ENCODE results near the gene ATP7A. TPM values are rescaled to one million over a fixed set of nuclear protein-coding genes. Genes with fewer than 3 reads are reported as not detected.
A peak's percentile ranks its signal among the peaks of the same experiment; 100 is the strongest.
"Not testable (repeated sequence)": the region's sequence is repeated elsewhere in the genome, so short reads cannot be mapped to it uniquely, and the experiment has no call there.

Gene ATP7A
- total and polyA plus RNA-seq, 9 of the 15 experiments (the other 6 are each of a cell fraction or from before 2014, with no cell fraction given) = 7.8 to 22.7 (median 11.6) TPM

GRCh38 chrX:78075787-78076389 lies 165.4 kb downstream of the ATP7A start:
- Histone ChIP-seq H3K27ac (ENCODE audit: extremely low read depth, low read depth, low read length) (no peak overlapping the region), H3K4me2 (ENCODE audit: insufficient read depth, low read length) (no peak overlapping the region), H3K36me3 (ENCODE audit: control insufficient read depth, insufficient read depth, low read length) (no peaks in the 10 kb centered on the region), H3K4me1 (replicated peaks in 1 of 2; ENCODE audit: control insufficient read depth in 2 of 2, insufficient read depth in 2 of 2, low read length in 2 of 2) (no peaks in the 10 kb centered on the region), H4K20me1 (replicated peaks; ENCODE audit: control insufficient read depth, insufficient read depth, low read length) (no peaks in the 10 kb centered on the region), H3K4me3 (no peak overlapping the region), H2AFZ (ENCODE audit: low read depth, low read length) (no peak overlapping the region), H3K9ac (ENCODE audit: insufficient read depth in 1 of 2, low read depth in 2 of 2, low read length in 2 of 2) (no peak overlapping the region), H3K79me2 (ENCODE audit: control insufficient read depth, insufficient read depth, low read length) (no peaks in the 10 kb centered on the region), H3K27me3 (ENCODE audit: control insufficient read depth in 2 of 2, insufficient read depth in 2 of 2, low read length in 2 of 2) (no peaks in the 10 kb centered on the region), H3K9me1 (ENCODE audit: control insufficient read depth, insufficient read depth, low read length) (no peaks in the 10 kb centered on the region), H3K9me3 (replicated peaks; ENCODE audit: control insufficient read depth, insufficient read depth, low read depth, low read length) (no peaks in the 10 kb centered on the region)
- ChIA-PET POLR2A (no interaction called here), CTCF (ENCODE audit: low intra/inter-chr PET ratio) (no interaction called here)
- no peak for FAIRE-seq
- in situ Hi-C loops (cut with MboI) = no loop called here
- no peak for DNase-seq (ENCODE audit: extremely low read depth in 1 of 4, low spot score in 3 of 4)
- ATAC-seq = no peak
- 25% methylated on average over 2 of the region's 5 CpGs for WGBS (ENCODE audit: insufficient coverage, low coverage, missing lambda C conversion rate)
- no TSS peak for BruUV-seq (replicated peaks)
- TF ChIP-seq CBX3 (IDR thresholded peaks at IDR 0.05; ENCODE audit: borderline replicate concordance in 1 of 2, low read length in 2 of 2) = 0 out of 3 replicates have a peak, but pooled peaks of 1 of the 2 experiments have one; percentile 19
- peak in 1 of 2 experiments; percentile 37; a peak in 1 of 4 replicates for TF ChIP-seq TRIM24 (IDR thresholded peaks at IDR 0.05)
- TF ChIP-seq, protein P1, sequence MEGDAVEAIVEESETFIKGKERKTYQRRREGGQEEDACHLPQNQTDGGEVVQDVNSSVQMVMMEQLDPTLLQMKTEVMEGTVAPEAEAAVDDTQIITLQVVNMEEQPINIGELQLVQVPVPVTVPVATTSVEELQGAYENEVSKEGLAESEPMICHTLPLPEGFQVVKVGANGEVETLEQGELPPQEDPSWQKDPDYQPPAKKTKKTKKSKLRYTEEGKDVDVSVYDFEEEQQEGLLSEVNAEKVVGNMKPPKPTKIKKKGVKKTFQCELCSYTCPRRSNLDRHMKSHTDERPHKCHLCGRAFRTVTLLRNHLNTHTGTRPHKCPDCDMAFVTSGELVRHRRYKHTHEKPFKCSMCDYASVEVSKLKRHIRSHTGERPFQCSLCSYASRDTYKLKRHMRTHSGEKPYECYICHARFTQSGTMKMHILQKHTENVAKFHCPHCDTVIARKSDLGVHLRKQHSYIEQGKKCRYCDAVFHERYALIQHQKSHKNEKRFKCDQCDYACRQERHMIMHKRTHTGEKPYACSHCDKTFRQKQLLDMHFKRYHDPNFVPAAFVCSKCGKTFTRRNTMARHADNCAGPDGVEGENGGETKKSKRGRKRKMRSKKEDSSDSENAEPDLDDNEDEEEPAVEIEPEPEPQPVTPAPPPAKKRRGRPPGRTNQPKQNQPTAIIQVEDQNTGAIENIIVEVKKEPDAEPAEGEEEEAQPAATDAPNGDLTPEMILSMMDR (IDR thresholded peaks at IDR 0.05 in 2 of 3, conservative IDR thresholded peaks at IDR 0.05 in 1 of 3; ENCODE audit: insufficient read depth in 2 of 3, low read depth in 1 of 3, low read length in 3 of 3) = no peak
- TF ChIP-seq ZNF79 (CRISPR knock-in tag; IDR thresholded peaks at IDR 0.05; ENCODE audit: low read depth) = no peak
- TF ChIP-seq, protein P2, sequence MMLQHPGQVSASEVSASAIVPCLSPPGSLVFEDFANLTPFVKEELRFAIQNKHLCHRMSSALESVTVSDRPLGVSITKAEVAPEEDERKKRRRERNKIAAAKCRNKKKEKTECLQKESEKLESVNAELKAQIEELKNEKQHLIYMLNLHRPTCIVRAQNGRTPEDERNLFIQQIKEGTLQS (IDR thresholded peaks at IDR 0.05) = peak; percentile 36; the same call in 1 of the 2 replicates
- TF ChIP-seq, protein P2 (CRISPR knock-in tag; conservative IDR thresholded peaks at IDR 0.05) = no peak
- TF ChIP-seq ZNF280A (IDR thresholded peaks at IDR 0.05; ENCODE audit: low read depth, partially characterized antibody) = peak; percentile 65
- intact Hi-C loops (cut with micrococcal nuclease) = no loop called here

DNA sequence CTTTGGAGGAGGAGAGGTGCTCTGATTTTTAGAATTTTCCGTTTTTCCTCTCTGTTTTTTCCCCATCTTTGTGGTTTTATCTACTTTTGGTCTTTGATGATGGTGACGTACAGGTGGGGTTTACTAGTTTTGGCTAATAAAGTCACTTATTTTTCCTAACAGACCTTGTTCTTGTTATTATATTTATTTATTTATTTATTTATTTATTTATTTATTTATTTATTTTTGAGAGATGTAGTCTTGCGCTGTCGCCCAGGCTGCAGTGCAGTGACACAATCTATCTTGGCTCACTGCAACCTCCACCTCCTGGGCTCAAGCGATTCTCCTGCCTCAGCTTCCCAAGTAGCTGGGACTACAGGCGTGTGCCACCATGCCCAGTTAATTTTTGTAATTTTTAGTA lies 170.9 kb downstream of the ATP7A start:
- H4K20me1 ChIP-seq (replicated peaks; ENCODE audit: control insufficient read depth, insufficient read depth, low read length); H3K79me2 ChIP-seq (ENCODE audit: control insufficient read depth, insufficient read depth, low read length); H3K9ac ChIP-seq (ENCODE audit: insufficient read depth in 1 of 2, low read depth in 2 of 2, low read length in 2 of 2); H3K27ac ChIP-seq (ENCODE audit: extremely low read depth, low read depth, low read length); H3K9me1 ChIP-seq (ENCODE audit: control insufficient read depth, insufficient read depth, low read length); FAIRE-seq; H3K4me1 ChIP-seq (replicated peaks in 1 of 2; ENCODE audit: control insufficient read depth in 2 of 2, insufficient read depth in 2 of 2, low read length in 2 of 2); DNase-seq (ENCODE audit: extremely low read depth in 1 of 4, low spot score in 3 of 4); H3K4me3 ChIP-seq; POLR2A ChIA-PET; intact Hi-C loops (cut with micrococcal nuclease); H3K9me3 ChIP-seq (replicated peaks; ENCODE audit: control insufficient read depth, insufficient read depth, low read depth, low read length); CTCF ChIA-PET (ENCODE audit: low intra/inter-chr PET ratio); BruUV-seq (replicated peaks); H3K4me2 ChIP-seq (ENCODE audit: insufficient read depth, low read length); H3K36me3 ChIP-seq (ENCODE audit: control insufficient read depth, insufficient read depth, low read length); ATAC-seq; H2AFZ ChIP-seq (ENCODE audit: low read depth, low read length); H3K27me3 ChIP-seq (ENCODE audit: control insufficient read depth in 2 of 2, insufficient read depth in 2 of 2, low read length in 2 of 2): not testable (repeated sequence)
- 45% methylated on average over 6 of the region's 6 CpGs for WGBS (ENCODE audit: insufficient coverage, low coverage, missing lambda C conversion rate)
- in situ Hi-C loops (cut with MboI) = loop anchor here (10.0 kb wide), 1 partner anchor 1933 kb away; the partner anchor contains the start of gene TBX22

Measured in K562 (cell line).